ENCODE results near the gene TTLL11.
"Not testable (repeated sequence)": the region's sequence is repeated elsewhere in the genome, so short reads cannot be mapped to it uniquely, and the experiment has no call there.

Gene TTLL11

DNA sequence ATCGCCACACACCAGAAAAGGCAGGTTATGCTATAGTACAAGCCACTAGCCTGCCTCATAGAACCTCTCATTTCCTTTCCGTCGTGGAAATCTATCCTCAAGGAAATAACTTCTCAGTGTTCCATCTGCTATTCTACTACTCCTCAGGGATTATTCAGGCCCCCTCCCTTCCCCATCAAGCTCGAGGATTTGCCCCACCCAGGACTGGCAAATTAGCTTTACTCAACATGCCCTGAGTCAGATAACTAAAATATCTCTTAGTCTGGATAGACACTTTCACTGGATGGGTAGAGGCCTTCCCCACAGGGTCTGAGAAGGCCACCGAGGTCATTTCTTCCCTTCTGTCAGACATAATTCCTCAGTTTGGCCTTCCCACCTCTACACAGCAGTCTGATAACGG lies 298.8 kb downstream of the TTLL11 start:
- H3K4me1 Mint-ChIP-seq, DNase-seq, H3K27ac Mint-ChIP-seq, H3K4me3 Mint-ChIP-seq, H3K9me3 Mint-ChIP-seq, H3K36me3 Mint-ChIP-seq, CTCF ChIA-PET: not testable (repeated sequence)
- peaks cover 33% of the 10 kb centered on the region for H3K27me3 Mint-ChIP-seq

DNA sequence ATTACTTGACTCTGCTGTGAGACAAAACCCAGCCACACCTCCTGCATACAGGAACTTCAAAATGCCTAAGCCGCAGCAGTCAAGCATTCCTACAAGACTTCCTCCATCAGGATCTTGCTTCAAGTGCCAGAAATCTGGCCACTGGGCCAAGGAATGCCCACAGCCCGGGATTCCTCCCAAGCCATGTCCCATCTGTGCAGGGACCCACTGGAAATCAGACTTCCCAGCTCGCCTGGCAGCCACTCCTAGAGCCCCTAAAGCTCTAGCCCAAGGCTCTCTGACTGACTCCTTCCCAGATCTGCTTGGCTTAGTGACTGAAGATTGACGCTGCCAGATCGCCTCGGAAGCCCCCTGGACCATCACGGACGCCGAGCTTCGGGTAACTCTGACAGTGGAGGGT lies 300.6 kb downstream of the TTLL11 start:
- DNase-seq, H3K4me3 Mint-ChIP-seq, H3K27ac Mint-ChIP-seq, H3K9me3 Mint-ChIP-seq, H3K36me3 Mint-ChIP-seq, H3K4me1 Mint-ChIP-seq, CTCF ChIA-PET: not testable (repeated sequence)
- peaks cover 33% of the 10 kb centered on the region for H3K27me3 Mint-ChIP-seq

DNA sequence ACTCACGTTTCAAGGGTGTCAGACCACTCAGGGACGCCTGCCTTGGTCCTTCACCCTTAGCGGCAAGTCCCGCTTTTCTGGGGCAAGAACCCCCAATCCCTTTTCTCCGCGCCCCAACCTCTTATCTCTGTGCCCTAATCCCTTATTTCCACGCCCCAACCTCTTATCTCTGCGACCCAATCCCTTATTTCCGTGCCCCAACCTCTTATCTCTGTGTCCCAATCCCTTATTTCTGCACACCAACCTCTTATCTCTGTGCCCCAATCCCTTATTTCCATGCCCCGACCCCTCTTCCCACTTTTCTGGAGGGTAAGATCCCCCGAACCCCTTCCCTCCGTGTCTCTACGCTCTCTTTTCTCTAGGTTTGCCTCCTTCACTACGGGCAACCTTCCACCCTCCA lies 302.3 kb downstream of the TTLL11 start:
- no peak for DNase-seq
- H3K9me3 Mint-ChIP-seq, result no peaks in the 10 kb centered on the region
- H3K36me3 Mint-ChIP-seq, result no peaks in the 10 kb centered on the region
- no peak overlapping the region for H3K4me3 Mint-ChIP-seq
- peaks cover 3% of the 10 kb centered on the region for H3K4me1 Mint-ChIP-seq
- CTCF ChIA-PET, result no interaction called here
- H3K27me3 Mint-ChIP-seq, result peaks cover 42% of the 10 kb centered on the region
- no peak overlapping the region for H3K27ac Mint-ChIP-seq

DNA sequence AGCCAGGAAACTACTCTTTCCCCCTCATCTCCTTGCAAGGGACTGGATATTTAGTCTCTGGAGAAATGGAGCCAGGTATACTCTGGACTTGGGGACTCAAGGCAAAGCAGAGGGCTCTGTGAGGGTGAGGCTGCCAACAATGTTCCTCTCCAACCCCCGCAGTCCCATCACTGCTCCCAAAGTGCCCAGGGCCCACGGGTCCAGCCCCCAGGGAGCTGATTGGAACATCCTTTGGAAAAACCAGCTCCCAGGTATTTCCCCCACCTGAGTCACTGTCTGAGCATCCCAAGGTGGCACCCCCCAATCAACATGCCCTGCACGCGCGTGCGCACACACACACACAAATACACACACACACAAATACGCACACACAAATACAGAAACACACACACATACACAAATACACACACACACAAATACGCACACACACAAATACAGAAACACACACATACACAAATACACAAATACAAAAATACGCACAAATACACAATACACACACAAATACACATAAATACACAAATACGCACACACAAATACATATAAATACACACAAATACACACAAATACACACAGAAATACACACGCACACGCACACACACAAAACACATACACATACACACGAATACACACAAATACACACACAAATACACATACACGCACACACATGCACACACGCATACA lies 304.3 kb downstream of the TTLL11 start:
- Mint-ChIP-seq H3K27me3 (peaks cover 40% of the 10 kb centered on the region), H3K4me3 (no peak overlapping the region), H3K4me1 (peaks cover 21% of the 10 kb centered on the region), H3K36me3 (no peaks in the 10 kb centered on the region), H3K27ac (no peak overlapping the region), H3K9me3 (no peaks in the 10 kb centered on the region)
- CTCF ChIA-PET, result interaction anchor here (1.4 kb wide), 1 partner anchor 13 kb away, joined by 3 read pairs; no protein-coding TSS in a partner anchor
- no peak for DNase-seq

DNA sequence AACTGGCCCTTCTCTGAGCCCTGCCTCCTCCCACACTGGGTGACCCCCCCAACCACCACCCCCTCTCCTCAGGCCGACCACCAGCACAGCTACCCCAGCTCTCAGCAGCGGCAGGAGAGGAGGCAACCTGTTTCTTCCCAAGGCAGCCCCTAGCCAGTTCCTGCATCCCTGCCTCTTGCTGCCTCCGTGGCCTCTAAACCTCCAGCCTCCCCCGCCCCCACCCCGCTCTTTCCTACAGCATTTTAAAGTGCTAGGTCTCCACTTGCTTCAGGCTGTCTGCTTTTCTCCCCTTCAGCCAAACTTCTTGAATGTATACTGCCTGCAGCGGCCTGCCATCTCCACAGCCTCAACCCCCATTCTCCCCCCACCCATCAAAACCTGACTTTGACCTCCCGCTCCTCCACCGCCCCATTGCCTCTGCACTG lies 306.1 kb downstream of the TTLL11 start:
- H3K27ac Mint-ChIP-seq, result no peak overlapping the region
- H3K27me3 Mint-ChIP-seq, result peaks cover 38% of the 10 kb centered on the region
- H3K9me3 Mint-ChIP-seq, result no peaks in the 10 kb centered on the region
- H3K4me3 Mint-ChIP-seq, result no peak overlapping the region
- DNase-seq, result no peak
- CTCF ChIA-PET, result no interaction called here
- no peaks in the 10 kb centered on the region for H3K36me3 Mint-ChIP-seq
- H3K4me1 Mint-ChIP-seq, result peaks cover 34% of the 10 kb centered on the region

DNA sequence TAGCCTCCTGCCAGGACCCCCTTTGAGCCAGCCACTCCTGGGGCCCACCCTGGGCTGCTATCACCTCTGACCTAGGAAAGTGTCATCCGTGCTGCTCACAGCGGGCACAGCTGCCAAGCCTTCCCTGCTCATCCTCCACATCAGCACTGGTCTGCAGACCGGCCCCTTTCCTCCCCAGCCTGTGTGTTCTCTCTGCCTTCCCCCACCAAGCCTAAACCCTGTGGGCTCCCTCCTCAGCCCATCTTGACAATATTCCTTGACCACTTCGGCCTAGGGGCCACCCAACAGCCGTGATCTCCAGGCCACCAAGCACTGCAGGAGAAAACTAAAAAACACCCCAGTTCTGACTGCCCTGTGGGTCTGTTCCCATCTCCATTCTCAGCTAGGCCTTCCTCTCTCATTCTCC lies 306.6 kb downstream of the TTLL11 start:
- Mint-ChIP-seq H3K4me3 (no peak overlapping the region), H3K27me3 (peaks cover 38% of the 10 kb centered on the region), H3K4me1 (peaks cover 34% of the 10 kb centered on the region), H3K36me3 (no peaks in the 10 kb centered on the region), H3K9me3 (no peaks in the 10 kb centered on the region), H3K27ac (no peak overlapping the region)
- no peak for DNase-seq
- CTCF ChIA-PET, result no interaction called here

DNA sequence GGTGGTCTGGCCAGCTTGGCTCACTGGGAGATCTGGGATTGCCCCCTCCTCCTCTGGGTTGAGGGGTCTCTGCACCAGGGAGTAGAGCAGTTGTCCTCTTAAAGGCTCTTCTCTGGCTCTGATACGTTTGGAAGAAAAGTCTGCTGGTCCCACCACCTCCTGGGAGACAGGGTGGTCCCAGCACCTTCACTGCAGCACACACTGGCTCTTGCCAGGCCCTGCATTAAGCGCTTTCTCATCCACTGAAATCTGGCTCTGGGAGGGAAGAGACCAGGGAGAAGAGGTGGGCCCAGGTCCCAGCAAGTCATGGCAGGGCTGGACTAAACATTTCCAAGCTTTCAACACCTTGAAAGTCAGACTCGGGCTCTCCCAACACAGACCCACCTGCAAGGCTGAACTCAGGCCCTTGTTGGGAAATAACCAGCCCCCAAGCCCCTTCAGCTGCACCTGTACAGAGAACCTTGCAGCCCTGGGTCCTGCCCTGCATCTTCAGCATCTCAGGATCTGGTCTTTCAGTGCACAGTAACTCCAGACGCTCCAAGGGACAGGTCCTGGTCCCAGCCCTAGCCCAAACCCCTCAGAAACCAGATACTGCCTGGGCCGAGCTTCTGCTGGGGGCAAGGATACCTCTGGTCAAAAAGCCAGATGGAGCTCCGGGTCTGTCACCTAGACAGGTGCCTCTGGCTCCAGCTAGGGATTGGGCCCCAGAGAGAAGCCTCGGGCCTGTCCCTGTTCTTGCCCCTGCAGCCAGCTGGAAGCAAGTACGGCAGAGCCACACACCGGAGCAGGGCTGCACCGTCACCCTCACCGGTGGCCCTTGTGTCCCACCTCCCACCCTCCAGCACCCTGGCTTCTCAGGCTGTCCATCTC lies 307.2 kb downstream of the TTLL11 start:
- H3K36me3 Mint-ChIP-seq, result no peaks in the 10 kb centered on the region
- DNase-seq, result no peak
- peaks cover 39% of the 10 kb centered on the region for H3K27me3 Mint-ChIP-seq
- no peak overlapping the region for H3K27ac Mint-ChIP-seq
- H3K4me3 Mint-ChIP-seq, result no peak overlapping the region
- peaks cover 34% of the 10 kb centered on the region for H3K4me1 Mint-ChIP-seq
- no peaks in the 10 kb centered on the region for H3K9me3 Mint-ChIP-seq
- CTCF ChIA-PET, result interaction anchor here (0.6 kb wide), 1 partner anchor 39 kb away, joined by 3 read pairs; no protein-coding TSS in a partner anchor

DNA sequence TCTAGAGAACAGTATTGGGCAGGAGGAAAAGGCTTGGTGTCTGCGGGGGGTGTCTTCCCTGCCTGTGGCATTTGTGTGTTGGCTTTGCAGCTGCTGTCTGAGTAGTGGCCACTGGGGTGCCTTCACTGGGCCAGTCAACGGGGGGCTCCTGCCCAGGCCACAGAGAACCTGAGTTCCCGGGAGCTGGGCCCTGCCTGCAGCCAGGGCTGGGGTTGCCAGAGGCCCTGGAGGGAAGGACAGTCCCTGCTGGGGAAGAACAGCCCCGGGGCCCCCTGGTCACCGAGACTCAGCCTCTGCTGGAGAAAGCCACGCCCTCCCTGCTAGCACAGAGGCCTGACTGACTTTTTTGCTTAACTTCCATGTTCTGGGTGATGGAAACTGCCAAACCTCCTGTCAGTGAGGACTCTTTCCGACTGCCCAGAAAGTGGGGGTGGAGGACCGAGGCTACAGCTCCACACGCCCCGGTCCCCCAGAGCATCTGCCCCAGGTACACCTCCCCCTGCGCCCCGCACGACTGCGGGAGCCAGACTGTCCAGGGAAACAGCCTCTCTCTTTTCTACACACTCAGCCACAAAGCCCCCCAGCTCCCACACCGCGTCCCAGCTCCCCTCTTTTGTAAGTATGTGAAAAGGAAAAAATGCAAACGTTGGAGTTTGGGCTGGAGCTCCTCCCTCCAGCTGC lies 308.2 kb downstream of the TTLL11 start:
- DNase-seq, result no peak
- Mint-ChIP-seq H3K4me1 (peaks cover 34% of the 10 kb centered on the region), H3K36me3 (no peaks in the 10 kb centered on the region), H3K4me3 (no peak overlapping the region), H3K27me3 (peaks cover 45% of the 10 kb centered on the region), H3K9me3 (no peaks in the 10 kb centered on the region), H3K27ac (no peak overlapping the region)
- CTCF ChIA-PET, result interaction anchor here (0.6 kb wide), 1 partner anchor 38 kb away, joined by 3 read pairs; no protein-coding TSS in a partner anchor

DNA sequence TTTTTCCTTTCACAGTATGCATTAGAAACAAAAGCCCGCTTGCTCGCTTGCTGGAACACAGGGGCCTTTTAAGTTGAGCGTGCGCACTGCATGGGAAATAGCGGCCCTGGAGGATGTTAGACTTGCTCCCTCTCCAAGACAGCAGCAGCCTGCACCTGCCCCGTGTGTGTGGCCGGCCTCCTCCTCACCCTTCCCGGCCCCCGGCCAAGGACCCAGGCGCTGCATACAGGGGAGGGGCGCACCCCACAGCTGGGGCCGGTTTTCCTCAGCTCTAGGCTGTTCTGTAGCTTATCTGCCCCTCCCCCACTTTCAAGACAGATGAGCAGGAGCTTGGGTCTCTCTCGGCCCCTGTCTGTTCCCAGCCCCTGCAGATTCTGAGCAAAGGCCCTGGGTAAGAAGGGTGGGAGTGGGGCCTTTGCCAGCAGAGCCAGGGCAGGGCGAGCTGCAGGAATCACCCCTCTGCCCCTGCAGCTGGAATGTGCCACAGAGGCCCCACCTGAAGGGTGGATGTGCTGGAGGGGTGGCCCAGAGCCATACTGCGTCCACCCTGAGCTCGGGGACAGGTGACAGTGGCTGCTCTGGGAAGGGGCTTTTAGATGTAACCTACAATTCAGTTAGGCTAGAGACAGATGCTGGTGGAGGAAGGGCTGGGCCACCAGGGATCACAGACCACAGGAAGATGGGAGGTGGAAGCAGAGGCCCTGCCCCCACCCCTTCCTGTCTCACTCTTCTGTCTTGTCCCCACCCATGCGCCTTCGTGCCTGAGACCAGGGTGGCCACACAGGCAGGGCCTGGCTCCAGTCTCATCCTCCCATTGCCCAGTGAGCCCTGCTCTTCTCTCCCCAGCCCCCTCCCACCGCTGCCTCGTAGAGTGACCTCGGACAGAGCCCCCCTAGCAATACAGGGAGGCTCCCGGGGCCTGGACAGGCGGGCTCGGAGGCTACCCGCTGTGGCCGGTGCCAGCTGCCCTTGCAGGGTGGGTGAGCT lies 309.3 kb downstream of the TTLL11 start:
- Mint-ChIP-seq H3K9me3 (no peaks in the 10 kb centered on the region), H3K4me3 (peak overlapping the region; percentile 31), H3K36me3 (no peaks in the 10 kb centered on the region), H3K4me1 (peaks cover 34% of the 10 kb centered on the region), H3K27me3 (peaks cover 48% of the 10 kb centered on the region), H3K27ac (peak overlapping the region; percentile 88)
- CTCF ChIA-PET, result no interaction called here
- DNase-seq, result peak; percentile 69

DNA sequence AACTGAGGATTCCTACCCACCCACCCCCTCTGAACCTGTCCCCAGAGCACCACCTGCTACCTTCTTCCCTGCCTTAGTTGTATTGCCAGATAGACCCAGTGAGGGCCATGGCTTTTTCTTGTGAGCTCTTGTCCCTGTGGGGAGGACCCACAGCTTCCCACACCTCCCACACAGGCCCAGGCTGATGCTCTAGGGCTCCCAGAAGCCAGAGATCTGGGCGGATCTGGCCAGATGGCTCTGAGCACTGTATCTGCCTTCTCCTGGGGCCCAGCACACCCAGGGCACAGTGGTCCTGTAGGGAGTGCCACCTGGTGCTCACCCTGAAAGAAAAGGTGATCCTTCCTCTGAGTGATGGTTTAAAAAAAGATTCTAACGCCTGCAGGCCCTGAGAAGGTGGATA lies 310.0 kb downstream of the TTLL11 start:
- peak overlapping the region; percentile 88 for H3K27ac Mint-ChIP-seq

DNA sequence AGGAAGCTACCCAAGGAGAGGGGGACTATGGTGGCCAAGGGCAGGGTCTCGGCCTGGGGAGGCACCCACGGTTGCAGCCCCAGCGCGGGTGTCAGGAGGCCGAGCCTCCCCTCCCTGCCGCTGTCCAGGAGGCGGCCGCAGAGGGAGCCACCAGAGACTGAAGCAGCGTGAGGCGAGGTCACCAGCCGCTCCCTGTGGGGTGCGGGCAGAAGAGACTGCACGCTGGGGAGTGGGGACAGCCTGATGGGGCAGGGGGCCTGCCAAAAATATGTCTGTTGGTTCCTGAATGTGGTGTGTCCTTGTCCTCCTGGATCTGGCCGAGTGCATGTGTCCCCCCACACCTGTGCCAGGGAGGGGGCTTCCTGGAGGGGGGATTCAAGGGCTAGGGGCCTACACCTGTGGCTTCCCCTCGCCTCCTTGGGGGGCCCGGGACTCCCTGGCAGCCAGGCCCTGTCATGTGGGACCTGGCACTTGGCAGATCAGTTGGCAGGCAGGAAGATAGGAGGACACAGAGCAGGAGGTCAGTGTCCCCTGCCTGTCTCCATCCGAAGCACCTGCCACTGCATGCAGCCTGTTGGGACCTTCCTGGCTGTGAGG lies 310.5 kb downstream of the TTLL11 start:
- Mint-ChIP-seq H3K36me3 (no peaks in the 10 kb centered on the region), H3K27me3 (peaks cover 50% of the 10 kb centered on the region), H3K4me3 (no peak overlapping the region), H3K9me3 (no peaks in the 10 kb centered on the region), H3K4me1 (peaks cover 34% of the 10 kb centered on the region), H3K27ac (peak overlapping the region; percentile 88)
- no peak for DNase-seq
- CTCF ChIA-PET, result interaction anchor here (0.6 kb wide), 1 partner anchor 238 kb away, joined by 4 read pairs; no protein-coding TSS in a partner anchor

More for the DNA sequence above, 310.0 kb downstream of the TTLL11 start:
- Mint-ChIP-seq H3K36me3 (no peaks in the 10 kb centered on the region), H3K4me1 (peaks cover 34% of the 10 kb centered on the region), H3K9me3 (no peaks in the 10 kb centered on the region), H3K4me3 (no peak overlapping the region), H3K27me3 (peaks cover 50% of the 10 kb centered on the region)
- no peak for DNase-seq
- CTCF ChIA-PET, result no interaction called here

DNA sequence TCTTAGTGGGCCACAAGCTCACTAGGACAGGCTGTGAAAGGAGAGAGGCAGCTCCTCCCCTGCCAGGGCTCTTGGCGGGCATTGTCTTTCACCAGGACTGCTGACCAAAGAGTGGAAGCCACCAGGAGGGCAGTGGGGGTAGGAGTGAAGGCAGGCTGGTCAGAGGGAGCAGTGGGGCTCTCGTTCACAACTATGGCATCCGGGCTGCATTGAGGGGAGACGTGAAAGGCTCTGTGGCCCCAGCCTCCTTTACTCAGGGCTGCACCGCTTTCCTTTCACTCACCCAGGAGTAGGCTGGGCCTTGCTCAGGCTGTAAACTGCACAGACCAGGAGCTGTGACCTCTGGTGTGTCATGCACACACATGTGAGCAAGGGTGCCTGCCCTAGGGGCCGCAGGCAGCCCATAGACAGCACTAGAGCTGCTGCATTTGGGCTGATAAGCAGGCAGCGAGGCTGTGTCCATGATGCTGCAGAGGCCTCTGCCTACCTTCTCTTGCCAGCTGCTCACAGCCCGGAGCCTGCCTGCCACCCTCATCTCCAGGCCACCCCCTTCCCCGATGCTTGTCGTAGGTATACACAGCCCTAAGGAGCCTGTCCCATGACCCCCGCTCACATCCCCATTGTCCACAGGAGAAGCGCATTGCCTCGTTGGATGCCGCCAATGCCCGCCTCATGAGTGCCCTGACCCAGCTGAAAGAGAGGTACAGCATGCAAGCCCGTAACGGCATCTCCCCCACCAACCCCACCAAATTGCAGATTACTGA lies 311.2 kb downstream of the TTLL11 start:
- Mint-ChIP-seq H3K27ac (no peak overlapping the region), H3K4me1 (peaks cover 34% of the 10 kb centered on the region), H3K9me3 (no peaks in the 10 kb centered on the region), H3K27me3 (peaks cover 47% of the 10 kb centered on the region), H3K36me3 (no peaks in the 10 kb centered on the region), H3K4me3 (no peak overlapping the region)
- CTCF ChIA-PET, result interaction anchor here (0.6 kb wide), 1 partner anchor 237 kb away, joined by 4 read pairs; no protein-coding TSS in a partner anchor
- no peak for DNase-seq

DNA sequence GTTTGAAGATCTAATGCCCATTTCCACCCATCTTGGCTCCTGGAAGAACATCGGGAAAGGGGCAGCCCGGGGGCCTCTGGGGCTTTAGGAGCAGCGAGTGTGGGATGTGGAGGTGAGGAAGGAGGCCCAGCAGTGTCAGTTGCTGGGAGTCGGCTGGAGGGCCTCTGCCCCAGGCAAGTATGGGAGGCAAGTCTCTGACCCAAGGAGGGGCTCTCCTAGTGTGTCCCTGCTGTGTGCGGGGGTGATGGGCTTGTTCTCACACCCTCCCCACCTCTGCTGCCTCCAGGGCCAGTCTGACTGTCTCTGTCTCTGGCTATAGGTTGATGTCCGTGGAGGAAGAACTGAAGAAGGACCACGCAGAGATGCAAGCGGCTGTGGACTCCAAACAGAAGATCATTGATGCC lies 312.0 kb downstream of the TTLL11 start:
- H3K4me1 Mint-ChIP-seq, result peaks cover 32% of the 10 kb centered on the region
- no peaks in the 10 kb centered on the region for H3K9me3 Mint-ChIP-seq
- no peak overlapping the region for H3K27ac Mint-ChIP-seq
- CTCF ChIA-PET, result no interaction called here
- H3K36me3 Mint-ChIP-seq, result no peaks in the 10 kb centered on the region
- no peak overlapping the region for H3K4me3 Mint-ChIP-seq
- no peak for DNase-seq
- H3K27me3 Mint-ChIP-seq, result peaks cover 45% of the 10 kb centered on the region

Measured in activated naive CD4-positive, alpha-beta T cell treated with anti-CD3 and anti-CD28 coated beads, Interleukin-2, amount 10 ng/mL, durations not matched to agents 7 days and 5 days (primary cell).